IMR-90 (cell line): ENCODE measurements around the gene MYO3B. TPM values are rescaled to one million over a fixed set of nuclear protein-coding genes. Genes with fewer than 3 reads are reported as not detected.

ENCODE experiments used
- ATAC-seq: fragments of 200-7000 bp; cut with Tn5 transposase; 2 replicates; pipeline ENCODE4 v1.9.1; 2020; ENCODE audit warnings: low read depth, mild to moderate bottlenecking, moderate library complexity
- BruUV-seq: library from RNA; stranded (reverse); fragments of 400-500 nt; replicated peaks from 2 replicates; lab custom pipeline; 2021; lab: Mats Ljungman, UMichigan
- CTCF ChIA-PET: fragments of 300-600 bp; formaldehyde crosslinking; extraction: SDS; loops from one replicate; lab custom pipeline; 2021; ENCODE audit warnings: antibody characterized with exemption; lab: Yijun Ruan, JAX
- POLR2A ChIA-PET: fragments of 300-600 bp; sonication (Branson Sonifier 250); formaldehyde crosslinking; loops from one replicate; lab custom pipeline; 2022; ENCODE audit warnings: antibody characterized with exemption; ENCODE audit not compliant: unreplicated experiment; lab: Charles Lee
- DNase-seq: peaks from one replicate; pipeline ENCODE4 v3.0.0; 2013
- H2AFZ ChIP-seq: replicated peaks from 2 replicates; pipeline ENCODE3; 2013; ENCODE audit warnings: low read length, mild to moderate bottlenecking; ENCODE audit not compliant: poor library complexity
- H2AK5ac ChIP-seq: 2 replicates; pipeline ENCODE4 v1.6.1; 2013; ENCODE audit warnings: low read depth, low read length, inconsistent platforms
- H2AK9ac ChIP-seq: replicated peaks from 2 replicates; pipeline ENCODE3; 2013; ENCODE audit warnings: mild to moderate bottlenecking, low read depth, low read length, moderate library complexity; ENCODE audit not compliant: poor library complexity
- H2BK120ac ChIP-seq: 2 replicates; pipeline ENCODE4 v1.6.1; 2013; ENCODE audit warnings: low read depth, low read length, inconsistent platforms
- H2BK15ac ChIP-seq: 3 replicates; pipeline ENCODE4 v1.6.1; 2013; ENCODE audit warnings: low read depth, low read length, inconsistent platforms
- H2BK20ac ChIP-seq: 2 replicates; pipeline ENCODE4 v1.6.1; 2013; ENCODE audit warnings: low read depth, mild to moderate bottlenecking, inconsistent platforms, low read length, moderate library complexity
- H2BK5ac ChIP-seq: 2 replicates; pipeline ENCODE4 v1.6.1; 2013; ENCODE audit warnings: mild to moderate bottlenecking, low read depth, low read length, inconsistent platforms; ENCODE audit not compliant: poor library complexity, severe bottlenecking
- H3K14ac ChIP-seq: replicated peaks from 2 replicates; pipeline ENCODE4 v1.6.1; 2013; ENCODE audit warnings: low read depth, low read length, inconsistent platforms
- H3K18ac ChIP-seq: 2 replicates; pipeline ENCODE4 v1.6.1; 2013; ENCODE audit warnings: low read depth, low read length, control low read depth
- H3K23ac ChIP-seq: 2 replicates; pipeline ENCODE4 v1.6.1; 2013; ENCODE audit warnings: low read depth, low read length, inconsistent platforms
- H3K27ac ChIP-seq: 2 replicates; pipeline ENCODE4 v1.5.1; 2013; ENCODE audit warnings: mild to moderate bottlenecking, control low read depth, low read length; ENCODE audit not compliant: insufficient read depth
- H3K27me3 ChIP-seq: 2 replicates; pipeline ENCODE4 v1.6.1; 2013; ENCODE audit warnings: low read length; ENCODE audit not compliant: control insufficient read depth, insufficient read depth
- H3K36me3 ChIP-seq: 2 replicates; pipeline ENCODE4 v1.6.1; 2013; ENCODE audit warnings: low read length, mixed read lengths; ENCODE audit not compliant: control insufficient read depth, insufficient read depth
- H3K4ac ChIP-seq: 2 replicates; pipeline ENCODE4 v1.6.1; 2013; ENCODE audit warnings: low read depth, low read length, inconsistent platforms
- H3K4me1 ChIP-seq: 2 replicates; pipeline ENCODE4 v1.6.1; 2013; ENCODE audit warnings: low read length, mixed read lengths; ENCODE audit not compliant: control insufficient read depth, insufficient read depth
- H3K4me2 ChIP-seq: 2 replicates; pipeline ENCODE4 v1.6.1; 2013; ENCODE audit warnings: low read depth, mild to moderate bottlenecking, control low read depth, low read length, moderate library complexity
- H3K4me3 ChIP-seq: 2 replicates; pipeline ENCODE4 v1.5.1; 2013; ENCODE audit warnings: low read depth, mild to moderate bottlenecking, control low read depth, low read length, moderate library complexity; ENCODE audit not compliant: insufficient read depth
- H3K56ac ChIP-seq: 2 replicates; pipeline ENCODE4 v1.6.1; 2013; ENCODE audit warnings: low read length, inconsistent platforms; ENCODE audit not compliant: insufficient read depth; ENCODE audit errors: extremely low read depth
- H3K79me1 ChIP-seq, 2 experiments: 2 replicates each; pipeline ENCODE4 v1.6.1; 2013; ENCODE audit warnings: low read length in 2 of 2, inconsistent platforms in 1 of 2, low read depth in 1 of 2
- H3K9ac ChIP-seq: 2 replicates; pipeline ENCODE4 v1.6.1; 2013; ENCODE audit warnings: low read depth, low read length, control low read depth
- H3K9me1 ChIP-seq: 2 replicates; pipeline ENCODE4 v1.6.1; 2013; ENCODE audit warnings: low read length, inconsistent platforms; ENCODE audit not compliant: insufficient read depth
- H3K9me3 ChIP-seq: 2 replicates; pipeline ENCODE4 v1.6.1; 2013; ENCODE audit warnings: low read length; ENCODE audit not compliant: control insufficient read depth, insufficient read depth
- H4K20me1 ChIP-seq: 2 replicates; pipeline ENCODE4 v1.6.1; 2013; ENCODE audit warnings: low read length, inconsistent platforms; ENCODE audit not compliant: insufficient read depth
- H4K5ac ChIP-seq: 2 replicates; pipeline ENCODE4 v1.6.1; 2013; ENCODE audit warnings: mild to moderate bottlenecking, low read depth, low read length, control low read depth
- H4K8ac ChIP-seq, 2 experiments: 2 replicates each; pipeline ENCODE4 v1.6.1; 2013; ENCODE audit warnings: low read depth in 2 of 2, low read length in 2 of 2, control low read depth in 1 of 2, inconsistent platforms in 1 of 2
- H4K91ac ChIP-seq: 2 replicates; pipeline ENCODE4 v1.6.1; 2013; ENCODE audit warnings: low read depth, low read length, inconsistent platforms; ENCODE audit not compliant: insufficient read depth
- BHLHE40 ChIP-seq: fragments of 150-350 bp; IDR thresholded peaks from 2 replicates; pipeline ENCODE4 v1.6.1; 2016; ENCODE audit warnings: mild to moderate bottlenecking, low read depth, low read length
- CEBPB ChIP-seq: IDR thresholded peaks from 2 replicates; pipeline ENCODE4 v1.6.1; 2012; ENCODE audit warnings: low read depth, low read length, improper control_type of control experiment
- CHD1 ChIP-seq: IDR thresholded peaks from 2 replicates; pipeline ENCODE4 v1.6.1; 2012; ENCODE audit warnings: low read depth, low read length, improper control_type of control experiment
- ELK1 ChIP-seq: fragments of 150-350 bp; IDR thresholded peaks from 2 replicates; pipeline ENCODE4 v1.6.1; 2016; ENCODE audit warnings: low read depth, mild to moderate bottlenecking, low read length, moderate library complexity, borderline replicate concordance
- FOS ChIP-seq: fragments of 150-350 bp; IDR thresholded peaks from 2 replicates; pipeline ENCODE4 v1.6.1; 2016; ENCODE audit warnings: low read depth, low read length
- MAFK ChIP-seq: IDR thresholded peaks from 2 replicates; pipeline ENCODE4 v1.6.1; 2012; ENCODE audit warnings: low read depth, low read length, improper control_type of control experiment
- MAZ ChIP-seq: IDR thresholded peaks from 2 replicates; pipeline ENCODE4 v1.6.1; 2012; ENCODE audit warnings: low read depth, mild to moderate bottlenecking, low read length, improper control_type of control experiment, moderate library complexity, borderline replicate concordance
- MXI1 ChIP-seq: IDR thresholded peaks from 2 replicates; pipeline ENCODE4 v1.6.1; 2012; ENCODE audit warnings: low read depth, mild to moderate bottlenecking, low read length, moderate library complexity, borderline replicate concordance
- NFE2L2 ChIP-seq: fragments of 150-350 bp; IDR thresholded peaks from 2 replicates; pipeline ENCODE4 v1.6.1; 2016; ENCODE audit warnings: low read depth, mild to moderate bottlenecking, low read length
- POLR2A ChIP-seq: IDR thresholded peaks from 2 replicates; pipeline ENCODE4 v1.6.1; 2012; ENCODE audit warnings: mild to moderate bottlenecking, low read depth, low read length
- RAD21 ChIP-seq: IDR thresholded peaks from 2 replicates; pipeline ENCODE4 v1.6.1; 2012; ENCODE audit warnings: low read length, improper control_type of control experiment
- RCOR1 ChIP-seq: IDR thresholded peaks from 2 replicates; pipeline ENCODE4 v1.6.1; 2012; ENCODE audit warnings: mild to moderate bottlenecking, low read length, improper control_type of control experiment; ENCODE audit not compliant: insufficient replicate concordance
- RFX5 ChIP-seq: IDR thresholded peaks from 2 replicates; pipeline ENCODE4 v1.8.0; 2012; ENCODE audit warnings: low read depth, mild to moderate bottlenecking, low read length, moderate library complexity
- SMC3 ChIP-seq: fragments of 150-350 bp; IDR thresholded peaks from 2 replicates; pipeline ENCODE4 v1.6.1; 2016; ENCODE audit warnings: low read depth, mild to moderate bottlenecking, antibody characterized with exemption, low read length, moderate library complexity
- USF2 ChIP-seq: fragments of 150-350 bp; IDR thresholded peaks from 2 replicates; pipeline ENCODE4 v1.6.1; 2017; ENCODE audit warnings: mild to moderate bottlenecking, antibody characterized with exemption, low read length, low read depth
- WGBS, 2 experiments: methylation state at CpG; one replicate each; pipeline versions ENCODE4 v1.1.5 to v1.1.7; 2013; ENCODE audit warnings: missing lambda C conversion rate in 2 of 2; ENCODE audit not compliant: insufficient read length in 1 of 2; ENCODE audit errors: extremely low coverage in 2 of 2; 5-methylcytosine and 5-hydroxymethylcytosine counted together
- dilution Hi-C: fragments of 300-500 bp; cut with HindIII; formaldehyde crosslinking; loops from one replicate; pipeline ENCODE4 v1.14.3; 2018; ENCODE audit warnings: low sequenced_read_pairs; ENCODE audit not compliant: unreplicated experiment
- in situ Hi-C: fragments of 300-500 bp; cut with MboI; formaldehyde crosslinking; loops from 3 replicates; pipeline ENCODE4 v1.14.3; 2019; ENCODE audit warnings: low sequenced_read_pairs, inconsistent platforms, mixed read lengths
- intact Hi-C: fragments of 100-400 bp; cut with micrococcal nuclease; formaldehyde crosslinking; loops from 2 replicates; pipeline ENCODE4 v1.10.0; 2022
- polyA plus RNA-seq, 3 experiments: library from polyadenylated mRNA; depleted of rRNA; stranded (reverse); fragments of >200 nt; gene quantifications; 2 replicates each; pipeline ENCODE4 v1.2.3, GENCODE V29; 2012; ENCODE audit warnings: low replicate concordance in 1 of 3
- total RNA-seq: library from RNA; depleted of rRNA; stranded (reverse); fragments of >200 nt; gene quantifications from 2 replicates; pipeline ENCODE4 v1.2.3, GENCODE V29; 2012
- TF ChIP-seq, protein P1 (sequence below): conservative IDR thresholded peaks from 2 replicates; pipeline ENCODE4 v1.5.1; 2012; ENCODE audit warnings: mild to moderate bottlenecking, low read depth, low read length, improper control_type of control experiment

The MYO3B gene
- total and polyA plus RNA-seq, 2 of the 4 experiments (the other 2 are of a cell fraction): 0.02 TPM; not detected in 1

GRCh38 chr2:170500770-170501169, 322.8 kb downstream of the MYO3B start:
- no peak overlapping the region for H4K5ac ChIP-seq
- dilution Hi-C loops: no loop called here

More at GRCh38 chr2:170500770-170501169, 322.8 kb downstream of the MYO3B start:
- DNase-seq (peak; percentile 1), ATAC-seq (no peak)
- no peak overlapping the region for H2BK5ac ChIP-seq
- H2BK20ac ChIP-seq: no peak overlapping the region
- no peak overlapping the region for H2BK15ac ChIP-seq
- no peaks in the 10 kb centered on the region for H3K9me1 ChIP-seq
- in situ Hi-C loops: no loop called here
- no peak overlapping the region for H2AK5ac ChIP-seq
- H2AK9ac ChIP-seq: no peak overlapping the region
- no peak overlapping the region for H3K4me3 ChIP-seq
- H3K14ac ChIP-seq: no peak overlapping the region
- H3K79me1 ChIP-seq: no peaks in the 10 kb centered on the region
- no peak overlapping the region for H2AFZ ChIP-seq
- H3K23ac ChIP-seq: no peak overlapping the region
- no TSS peak for BruUV-seq
- H3K36me3 ChIP-seq: no peaks in the 10 kb centered on the region
- ChIA-PET POLR2A (no interaction called here), CTCF (no interaction called here)
- H3K27me3 ChIP-seq: no peaks in the 10 kb centered on the region; the same call in 1 of the 2 replicates
- no peak overlapping the region for H3K9ac ChIP-seq
- H3K4me2 ChIP-seq: no peak overlapping the region
- intact Hi-C loops: no loop called here
- no peaks in the 10 kb centered on the region for H3K9me3 ChIP-seq
- no CpG with 5 or more reads among the region's 5 CpGs for WGBS, 2 experiments
- no peak overlapping the region for H3K4ac ChIP-seq
- H3K27ac ChIP-seq: no peak overlapping the region
- no peaks in the 10 kb centered on the region for H4K20me1 ChIP-seq
- no peak overlapping the region for H2BK120ac ChIP-seq
- TF ChIP-seq, protein P1, sequence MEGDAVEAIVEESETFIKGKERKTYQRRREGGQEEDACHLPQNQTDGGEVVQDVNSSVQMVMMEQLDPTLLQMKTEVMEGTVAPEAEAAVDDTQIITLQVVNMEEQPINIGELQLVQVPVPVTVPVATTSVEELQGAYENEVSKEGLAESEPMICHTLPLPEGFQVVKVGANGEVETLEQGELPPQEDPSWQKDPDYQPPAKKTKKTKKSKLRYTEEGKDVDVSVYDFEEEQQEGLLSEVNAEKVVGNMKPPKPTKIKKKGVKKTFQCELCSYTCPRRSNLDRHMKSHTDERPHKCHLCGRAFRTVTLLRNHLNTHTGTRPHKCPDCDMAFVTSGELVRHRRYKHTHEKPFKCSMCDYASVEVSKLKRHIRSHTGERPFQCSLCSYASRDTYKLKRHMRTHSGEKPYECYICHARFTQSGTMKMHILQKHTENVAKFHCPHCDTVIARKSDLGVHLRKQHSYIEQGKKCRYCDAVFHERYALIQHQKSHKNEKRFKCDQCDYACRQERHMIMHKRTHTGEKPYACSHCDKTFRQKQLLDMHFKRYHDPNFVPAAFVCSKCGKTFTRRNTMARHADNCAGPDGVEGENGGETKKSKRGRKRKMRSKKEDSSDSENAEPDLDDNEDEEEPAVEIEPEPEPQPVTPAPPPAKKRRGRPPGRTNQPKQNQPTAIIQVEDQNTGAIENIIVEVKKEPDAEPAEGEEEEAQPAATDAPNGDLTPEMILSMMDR: no peak
- TF ChIP-seq CEBPB (no peak), ELK1 (no peak), USF2 (no peak), FOS (no peak), SMC3 (no peak), MAFK (no peak), POLR2A (no peak), RFX5 (no peak), CHD1 (no peak), MXI1 (no peak), NFE2L2 (no peak), RAD21 (no peak), RCOR1 (no peak), MAZ (no peak), BHLHE40 (no peak)
- H4K91ac ChIP-seq: no peak overlapping the region
- no peaks in the 10 kb centered on the region for H3K4me1 ChIP-seq
- H4K8ac ChIP-seq: no peak overlapping the region
- no peak overlapping the region for H3K56ac ChIP-seq
- no peak overlapping the region for H3K18ac ChIP-seq
